ENCODE measurements around the gene SMPX. TPM values are rescaled to one million over a fixed set of nuclear protein-coding genes. Genes with fewer than 3 reads are reported as not detected.

SMPX gene
- total and polyA plus RNA-seq, 9 of the 15 experiments (the other 6 are each of a cell fraction or from before 2014, with no cell fraction given): not detected

- TF ChIP-seq ID3 (CRISPR knock-in tag; IDR thresholded peaks at IDR 0.05) (no peak), ID3 (tag; IDR thresholded peaks at IDR 0.05) (no peak), SMARCB1 (IDR thresholded peaks at IDR 0.05; ENCODE audit: insufficient read length, low read depth) (no peak), DPF2 (IDR thresholded peaks at IDR 0.05) (no peak), ATF3 (IDR thresholded peaks at IDR 0.05) (no peak), ATF3 (CRISPR knock-in tag; conservative IDR thresholded peaks at IDR 0.05) (no peak), HNRNPK (IDR thresholded peaks at IDR 0.05; ENCODE audit: low read depth, low read length, poor library complexity, severe bottlenecking) (no peak), ETV5 (CRISPR knock-in tag; IDR thresholded peaks at IDR 0.05; ENCODE audit: low read depth) (no peak), SP1 (CRISPR knock-in tag; IDR thresholded peaks at IDR 0.05) (no peak), SOX6 (IDR thresholded peaks at IDR 0.05) (no peak), PYGO2 (tag; IDR thresholded peaks at IDR 0.05) (no peak), ZNF408 (CRISPR knock-in tag; IDR thresholded peaks at IDR 0.05; ENCODE audit: low read depth) (no peak)
Measured at GRCh38 chrX:21725916-21726315, 32.0 kb downstream of the SMPX start (continued).

- ATAC-seq: no peak
- Histone ChIP-seq H3K4me1 (replicated peaks in 1 of 2; ENCODE audit: control insufficient read depth in 2 of 2, insufficient read depth in 2 of 2, low read length in 2 of 2) (no peaks in the 10 kb centered on the region), H3K27ac (ENCODE audit: extremely low read depth, low read depth, low read length) (no peak overlapping the region), H3K4me3 (no peak overlapping the region), H3K9me1 (ENCODE audit: control insufficient read depth, insufficient read depth, low read length) (no peaks in the 10 kb centered on the region), H3K9ac (ENCODE audit: insufficient read depth in 1 of 2, low read depth in 2 of 2, low read length in 2 of 2) (no peak overlapping the region), H2AFZ (ENCODE audit: low read depth, low read length) (no peak overlapping the region), H3K36me3 (ENCODE audit: control insufficient read depth, insufficient read depth, low read length) (no peaks in the 10 kb centered on the region), H3K4me2 (ENCODE audit: insufficient read depth, low read length) (no peak overlapping the region), H3K79me2 (ENCODE audit: control insufficient read depth, insufficient read depth, low read length) (no peaks in the 10 kb centered on the region), H4K20me1 (replicated peaks; ENCODE audit: control insufficient read depth, insufficient read depth, low read length) (no peaks in the 10 kb centered on the region), H3K9me3 (replicated peaks; ENCODE audit: control insufficient read depth, insufficient read depth, low read depth, low read length) (no peaks in the 10 kb centered on the region), H3K27me3 (ENCODE audit: control insufficient read depth in 2 of 2, insufficient read depth in 2 of 2, low read length in 2 of 2) (no peaks in the 10 kb centered on the region)
- 0% methylated on average over 2 of the region's 2 CpGs for WGBS (ENCODE audit: insufficient coverage, low coverage, missing lambda C conversion rate)
- ChIA-PET CTCF (ENCODE audit: low intra/inter-chr PET ratio) (no interaction called here), POLR2A (interaction anchor here (0.6 to 0.7 kb wide), 2 partner anchors 45 to 1404 kb away, joined by 3 read pairs; no protein-coding TSS in a partner anchor)
- in situ Hi-C loops (cut with MboI) (no loop called here), intact Hi-C loops (cut with micrococcal nuclease) (loop anchor here (5.0 kb wide), 1 partner anchor 1193 kb away; no protein-coding TSS in a partner anchor)
- DNase-seq (ENCODE audit: extremely low read depth in 1 of 4, low spot score in 3 of 4): peak in 2 of 4 experiments; percentile 3 to 7
- FAIRE-seq: no peak
- no TSS peak for BruUV-seq (replicated peaks)
- TF ChIP-seq ZNF3 (CRISPR knock-in tag; IDR thresholded peaks at IDR 0.05) (no peak), C11orf30 (IDR thresholded peaks at IDR 0.05; ENCODE audit: low read depth) (no peak), ZBTB9 (CRISPR knock-in tag; IDR thresholded peaks at IDR 0.05) (no peak), NFIC (IDR thresholded peaks at IDR 0.05) (no peak), RAD21 (CRISPR knock-in tag; conservative IDR thresholded peaks at IDR 0.05 in 1 of 2, IDR thresholded peaks at IDR 0.05 in 1 of 2) (peak in 1 of 2 experiments; percentile 33; a peak in 2 of 4 replicates), GABPB1 (CRISPR knock-in tag; IDR thresholded peaks at IDR 0.05) (no peak), POLR2AphosphoS5 (IDR thresholded peaks at IDR 0.05; ENCODE audit: control insufficient read depth, insufficient read depth, low read depth, low read length) (no peak)
Measured at GRCh38 chrX:21725496-21725895, 32.4 kb downstream of the SMPX start.

Measured in K562 (cell line).